Middle frontal gyrus (tissue), 1 donor: ENCODE data around the gene PRICKLE3.
"Not testable (repeated sequence)": the region's sequence is repeated elsewhere in the genome, so short reads cannot be mapped to it uniquely, and the experiment has no call there.

Experiments used
- DNase-seq: peaks from one replicate; pipeline ENCODE4 v3.0.0-alpha.2; 2015; ENCODE audit warnings: low spot score; ENCODE audit errors: extremely low spot score

The PRICKLE3 gene

GRCh38 chrX:49163555-49164419 is 22.4 kb downstream of the PRICKLE3 start:
- DNase-seq = peak; percentile 43

DNA sequence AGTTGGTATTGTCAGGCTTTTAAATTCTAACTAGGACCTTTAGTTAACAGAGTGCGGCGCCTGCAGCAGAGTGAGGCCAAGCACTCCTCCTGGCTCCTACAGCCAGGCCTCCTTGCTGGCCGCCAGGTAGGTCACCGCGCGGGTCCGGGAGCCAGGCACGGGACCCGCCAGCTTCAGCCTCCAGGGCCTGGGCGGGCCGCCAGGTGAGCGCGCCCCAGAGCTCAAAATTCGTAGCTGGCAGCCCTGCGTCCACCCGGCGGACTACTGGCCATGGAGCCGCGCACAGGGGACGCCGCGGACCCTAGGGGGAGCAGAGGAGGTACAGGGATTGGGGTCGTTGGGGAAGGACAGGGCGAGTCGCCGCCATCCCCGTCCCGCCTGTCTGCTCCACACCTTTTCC is 23.6 kb downstream of the PRICKLE3 start, which contains the start of gene MAGIX:
Gene MAGIX (plus strand): TSS at position 139 of the 400 bp plus-strand sequence. CDS start 132 bp downstream, at position 271.
- DNase-seq = no peak

DNA sequence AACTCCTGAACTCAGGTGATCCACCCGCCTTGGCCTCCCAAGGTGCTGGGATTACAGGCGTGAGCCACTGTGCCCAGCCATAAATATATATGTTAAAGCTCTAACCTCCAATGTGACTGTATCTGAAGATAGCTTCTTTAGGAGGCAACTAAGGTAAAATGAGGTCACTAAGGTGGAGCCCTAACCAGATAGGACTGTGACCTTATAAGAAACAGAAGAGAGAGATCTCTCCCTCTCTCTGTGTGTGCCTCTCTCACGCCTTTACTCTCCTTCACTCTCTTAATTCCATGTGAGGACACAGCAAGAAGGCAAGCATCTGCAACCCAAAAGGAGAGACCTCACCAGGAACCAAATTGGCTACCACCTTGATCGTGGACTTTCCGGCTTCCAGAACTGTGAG is 24.5 kb downstream of the PRICKLE3 start:
- no peak for DNase-seq

DNA sequence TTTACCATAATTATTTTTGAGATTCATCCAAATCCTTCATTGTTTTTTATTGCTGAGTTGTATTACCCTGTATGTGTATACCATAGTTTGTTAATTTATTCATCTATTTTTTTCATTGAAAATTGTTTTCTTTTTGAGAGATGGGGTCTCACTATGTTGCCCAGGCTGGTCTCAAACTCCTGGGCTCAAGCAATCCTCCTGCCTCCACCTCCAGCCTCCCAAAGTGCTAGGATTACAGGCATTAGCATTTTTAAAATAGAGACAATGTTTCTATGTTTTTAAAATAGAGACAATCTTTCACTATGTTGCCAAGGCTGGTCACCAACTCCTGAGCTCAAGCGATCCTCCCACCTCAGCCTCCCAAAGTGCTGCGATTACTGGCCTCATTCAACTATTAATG is 25.3 kb downstream of the PRICKLE3 start:
- no peak for DNase-seq

- DNase-seq = no peak
These were observed 29.0 kb downstream of the PRICKLE3 start for GRCh38 chrX:49157194-49157593.

DNA sequence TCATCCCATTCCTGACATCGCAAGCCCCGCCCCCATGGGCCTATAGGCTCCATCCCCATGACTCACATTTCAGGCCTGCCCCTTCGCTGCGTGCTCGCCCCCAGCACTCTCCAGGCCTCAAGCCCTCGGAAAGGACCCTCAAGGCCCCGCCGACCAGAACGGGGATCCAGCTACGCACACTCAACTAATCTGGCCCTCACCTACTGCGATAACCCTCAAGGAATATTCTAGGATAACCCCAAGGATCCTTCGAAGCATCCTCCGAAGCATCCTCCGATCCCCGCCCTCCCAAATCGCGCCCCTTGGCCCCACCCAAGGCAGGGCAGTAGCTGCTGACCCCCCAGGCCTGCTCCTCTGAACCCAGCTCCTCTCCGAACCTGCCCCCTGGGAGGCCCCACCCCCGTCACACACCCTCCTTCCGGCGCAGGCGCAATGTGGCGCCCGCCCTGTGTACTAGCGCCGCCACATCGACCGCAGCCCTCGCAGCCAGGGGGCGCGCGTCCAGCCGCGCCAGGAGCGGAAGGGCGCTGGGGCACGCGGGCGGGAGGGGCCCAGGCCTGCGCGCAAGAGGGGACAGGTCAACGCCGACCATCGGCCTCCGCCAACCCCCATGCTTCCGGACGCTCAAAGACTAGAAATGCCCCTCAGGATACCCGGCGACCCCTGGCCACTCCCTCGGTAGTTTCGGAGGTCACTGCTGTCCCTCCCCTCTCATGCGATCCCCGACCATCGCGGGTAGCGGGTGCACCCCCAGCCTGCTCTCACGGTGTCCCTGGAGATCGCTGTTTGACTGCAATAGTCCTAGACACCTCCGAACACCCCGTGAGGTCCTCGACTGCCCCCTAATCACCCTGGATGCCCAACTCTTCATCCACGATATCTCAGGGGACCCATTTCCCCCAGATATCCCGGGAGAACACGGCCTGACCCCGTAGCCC is 30.0 kb downstream of the PRICKLE3 start:
- peak; percentile 75 for DNase-seq

DNA sequence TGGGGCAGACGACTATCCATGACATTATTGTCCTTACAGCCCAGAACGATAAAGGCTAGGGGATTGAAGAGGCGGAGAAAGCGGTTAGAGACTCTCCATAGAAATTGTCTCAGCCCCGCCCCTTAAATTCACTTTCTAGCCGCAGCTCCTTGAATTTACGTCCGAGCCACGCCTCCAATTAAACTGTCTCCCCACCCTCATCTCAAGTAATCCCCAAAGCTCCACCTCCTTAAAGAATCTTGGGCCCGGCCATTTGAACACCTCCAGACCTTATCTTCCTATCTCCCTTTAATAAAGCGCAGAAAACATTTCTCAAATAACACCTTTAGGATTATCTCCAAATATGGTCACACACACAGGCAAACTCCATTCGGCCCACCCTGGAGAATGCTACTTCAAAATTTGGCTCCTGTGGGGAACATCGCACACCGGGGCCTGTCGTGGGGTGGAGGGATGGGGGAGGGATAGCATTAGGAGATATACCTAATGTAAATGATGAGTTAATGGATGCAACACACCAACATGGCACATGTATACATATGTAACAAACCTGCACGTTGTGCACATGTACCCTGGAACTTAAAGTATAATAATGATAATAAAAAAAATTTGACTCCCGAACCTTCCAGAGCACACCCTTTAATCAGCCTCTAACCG is 30.8 kb downstream of the PRICKLE3 start:
- DNase-seq = no peak

DNA sequence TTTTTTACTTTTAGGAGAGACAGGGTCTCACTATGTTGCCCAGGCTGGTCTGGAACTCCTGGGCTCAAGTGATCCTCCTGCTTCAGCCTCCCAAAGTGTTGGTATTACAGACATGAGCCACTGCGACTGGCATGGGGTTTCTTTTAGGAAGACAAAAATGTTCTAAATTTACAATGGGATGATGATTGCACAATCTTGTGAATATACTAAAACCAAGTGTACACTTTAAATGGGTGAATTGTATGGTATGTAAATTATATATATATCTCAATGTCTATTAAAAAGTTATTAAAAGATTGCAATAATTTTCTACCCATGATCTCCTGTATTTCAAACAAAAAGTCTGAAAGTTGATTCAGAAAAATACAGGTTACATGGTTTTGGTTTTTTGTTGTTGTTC is 32.7 kb downstream of the PRICKLE3 start:
- no peak for DNase-seq

DNA sequence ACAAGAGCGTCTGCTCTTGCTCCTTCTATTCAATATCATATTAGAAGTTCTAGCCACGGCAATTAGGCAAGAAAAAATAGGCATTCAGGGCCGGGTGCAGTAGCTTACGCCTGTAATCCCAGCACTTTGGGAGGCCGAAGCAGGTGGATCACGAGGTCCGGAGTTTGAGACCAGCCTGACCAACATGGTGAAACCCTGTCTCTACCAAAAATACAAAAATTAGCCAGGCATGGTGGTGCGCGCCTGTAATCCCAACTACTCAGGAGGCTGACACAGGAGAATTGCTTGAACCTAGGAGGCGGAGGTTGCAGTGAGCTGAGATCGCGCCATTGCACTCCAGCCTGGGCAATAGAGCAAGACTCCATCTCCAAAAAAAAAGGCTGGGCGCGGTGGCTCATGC is 36.9 kb downstream of the PRICKLE3 start:
- DNase-seq = not testable (repeated sequence)

- not testable (repeated sequence) for DNase-seq
These were observed 37.6 kb downstream of the PRICKLE3 start for GRCh38 chrX:49148390-49149100.

DNA sequence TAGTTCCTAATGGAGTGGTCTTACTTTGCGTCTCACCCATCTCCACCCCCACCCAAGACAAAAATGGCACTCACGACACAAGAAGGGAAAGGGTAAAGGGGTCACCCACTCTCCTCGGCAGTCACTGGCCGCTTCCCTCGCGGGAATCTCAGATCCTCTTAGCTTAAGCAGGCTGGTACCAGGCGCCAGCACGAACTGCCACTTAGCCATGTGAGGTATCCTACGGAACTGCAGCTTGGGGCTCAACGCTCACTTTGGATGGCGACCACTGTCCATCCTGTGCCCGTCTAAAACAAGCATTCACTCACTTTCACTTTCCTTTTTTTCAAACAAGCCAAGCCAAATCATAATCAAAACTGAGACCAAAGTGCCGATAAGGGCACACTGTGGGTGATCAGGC is 38.2 kb downstream of the PRICKLE3 start:
- DNase-seq = no peak

DNA sequence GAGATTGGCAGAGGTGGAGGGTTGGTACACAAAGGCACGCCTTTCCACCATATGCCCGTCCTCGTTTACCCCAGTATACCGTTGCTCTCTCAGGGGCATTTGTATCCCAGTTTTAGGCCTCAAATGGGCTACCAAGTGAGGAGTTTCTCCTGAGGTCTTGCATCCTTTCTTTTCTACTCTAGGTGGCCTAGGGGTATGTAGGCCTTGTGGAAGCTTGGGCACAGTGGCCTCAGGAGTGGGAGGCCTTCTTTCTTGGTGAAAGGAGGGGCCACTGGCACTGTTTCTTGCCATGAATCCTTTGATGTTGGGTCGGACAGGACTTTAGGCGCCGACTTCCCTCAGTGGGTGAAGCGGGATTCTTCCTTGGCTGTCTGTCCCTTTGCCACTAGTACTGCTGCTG is 38.9 kb downstream of the PRICKLE3 start:
- DNase-seq = no peak

DNA sequence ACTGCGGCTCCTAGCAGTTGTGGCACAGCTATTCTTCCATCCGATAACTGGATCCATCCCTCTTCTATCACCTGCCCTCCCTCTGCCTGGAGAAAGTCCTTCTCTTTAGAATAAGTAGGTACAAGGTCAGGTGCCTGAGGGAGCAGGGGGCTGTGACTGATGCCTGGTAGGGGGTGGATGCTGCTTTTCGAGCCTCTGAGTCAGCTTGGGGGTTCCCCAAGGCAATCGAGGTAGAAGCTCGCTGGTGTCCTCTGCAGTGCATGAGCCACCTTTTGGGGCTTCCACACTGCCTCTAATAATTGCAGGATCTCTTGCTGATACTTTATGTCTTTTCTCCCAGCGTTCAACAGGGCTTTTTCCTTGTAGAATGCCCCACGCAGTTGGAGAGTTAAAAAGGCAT is 43.0 kb downstream of the PRICKLE3 start:
- DNase-seq = not testable (repeated sequence)

DNA sequence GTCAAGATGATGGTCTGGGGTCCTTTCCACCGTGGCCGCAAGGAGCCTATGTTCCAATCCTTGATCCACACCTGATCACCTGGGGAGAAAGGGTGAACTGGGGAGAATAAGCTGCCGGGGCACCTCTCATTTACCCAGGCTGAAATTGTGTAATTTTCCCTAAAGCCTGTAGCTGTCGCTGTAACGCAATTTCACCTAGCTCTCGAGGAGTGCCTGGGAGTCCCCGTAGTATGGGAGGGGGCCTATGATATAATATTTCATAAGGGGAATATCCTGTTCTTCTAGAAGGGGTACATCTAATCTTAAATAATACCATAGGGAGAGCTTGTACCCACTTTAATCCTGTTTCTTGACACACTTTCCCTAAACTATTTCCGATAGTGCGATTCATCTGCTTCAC is 43.9 kb downstream of the PRICKLE3 start:
- DNase-seq = not testable (repeated sequence)

GRCh38 chrX:49139713-49140112 is 46.5 kb downstream of the PRICKLE3 start:
- DNase-seq = no peak

DNA sequence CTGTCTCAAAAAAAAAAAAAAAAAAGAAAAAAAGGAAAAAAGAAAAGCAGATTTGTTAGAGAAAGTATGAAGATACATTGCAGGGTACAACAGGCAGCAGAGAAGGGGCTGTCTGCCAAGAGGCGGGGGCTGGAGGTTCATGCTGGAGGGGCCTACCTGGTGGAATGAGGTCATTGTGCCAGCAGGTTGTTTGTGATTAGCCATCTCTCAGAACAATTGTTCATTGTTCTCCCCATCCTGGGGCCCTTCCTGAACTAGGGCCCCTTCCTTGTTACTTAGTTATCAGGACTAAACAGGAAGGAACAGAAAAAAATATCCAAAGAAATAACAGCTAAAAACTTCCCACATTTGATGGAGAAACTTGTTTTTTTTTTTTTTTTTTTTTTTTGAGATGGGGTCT is 48.7 kb downstream of the PRICKLE3 start:
- DNase-seq = no peak

- no peak for DNase-seq
These were observed 52.4 kb downstream of the PRICKLE3 start for GRCh38 chrX:49133759-49134158.

- not testable (repeated sequence) for DNase-seq
These were observed 53.9 kb downstream of the PRICKLE3 start for GRCh38 chrX:49132275-49132674.

GRCh38 chrX:49129427-49129826 is 56.7 kb downstream of the PRICKLE3 start:
- no peak for DNase-seq

DNA sequence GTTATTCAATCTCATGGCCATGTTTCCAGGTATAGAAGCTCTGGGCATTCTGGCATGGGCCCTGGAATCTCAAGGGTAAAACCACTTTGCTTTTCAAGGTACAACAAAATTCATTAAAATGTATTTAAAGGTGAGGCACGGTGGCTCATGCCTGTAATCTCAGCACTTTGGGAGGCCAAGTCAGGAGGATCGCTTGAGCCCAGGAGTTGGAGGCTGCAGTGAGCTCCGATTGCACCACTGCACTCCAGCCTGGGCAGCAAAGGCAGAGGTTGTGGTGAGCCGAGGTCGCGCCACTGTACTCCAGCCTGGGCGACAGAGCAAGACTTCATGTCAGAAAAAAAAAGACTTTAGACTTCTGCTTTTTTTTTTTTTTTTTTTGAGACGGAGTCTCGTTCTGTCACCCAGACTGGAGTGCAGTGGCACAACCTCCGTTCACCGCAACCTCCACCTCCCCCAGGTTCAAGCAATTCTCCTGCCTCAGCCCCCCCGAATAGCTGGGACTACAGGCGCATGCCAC is 58.4 kb downstream of the PRICKLE3 start:
- not testable (repeated sequence) for DNase-seq
